Stimulated activated CD8-positive, alpha-beta memory T cell treated with anti-CD3 and anti-CD28 coated beads, Interleukin-4, amount 100 ng/mL, for 24 hours (primary cell): Measurements from ENCODE around the gene FXYD5.

Experiments
- DNase-seq: peaks from one replicate; pipeline ENCODE4 v3.0.0-alpha.2; 2020; ENCODE audit warnings: low read depth

The FXYD5 gene

GRCh38 chr19:35154525-35155406, at the start of gene FXYD5:
Gene FXYD5, plus strand, starts transcription at chr19:35154735. Its CDS starts 816 bp downstream, at chr19:35155551.
- DNase-seq: peak; percentile 78

- DNase-seq: no peak
Measured at GRCh38 chr19:35105047-35105410, 49.5 kb upstream of the FXYD5 start.

- DNase-seq: no peak
Measured at GRCh38 chr19:35105411-35106290, 48.9 kb upstream of the FXYD5 start.

- no peak for DNase-seq
Measured at GRCh38 chr19:35106291-35106583, 48.3 kb upstream of the FXYD5 start.

- DNase-seq: no peak
Measured at GRCh38 chr19:35106898-35107541, 47.5 kb upstream of the FXYD5 start.

GRCh38 chr19:35107545-35107944, 47.0 kb upstream of the FXYD5 start:
- no peak for DNase-seq

- no peak for DNase-seq
Measured at GRCh38 chr19:35108730-35109129, 45.8 kb upstream of the FXYD5 start.

GRCh38 chr19:35109395-35110112, 45.0 kb upstream of the FXYD5 start:
- no peak for DNase-seq

- no peak for DNase-seq
Measured at GRCh38 chr19:35110974-35111373, 43.6 kb upstream of the FXYD5 start.

GRCh38 chr19:35112995-35113688, 41.4 kb upstream of the FXYD5 start:
- no peak for DNase-seq

- DNase-seq: peak; percentile 64
Measured at GRCh38 chr19:35114353-35115176, 40.0 kb upstream of the FXYD5 start.

- DNase-seq: no peak
Measured at GRCh38 chr19:35115177-35115951, 39.2 kb upstream of the FXYD5 start, which contains the start of gene FXYD3. Gene FXYD3, plus strand, starts transcription at chr19:35115823. Its CDS starts 3,554 bp downstream, at chr19:35119377.

- no peak for DNase-seq
Measured at GRCh38 chr19:35116072-35116801, 38.3 kb upstream of the FXYD5 start.

GRCh38 chr19:35117116-35117515, 37.4 kb upstream of the FXYD5 start:
- DNase-seq: no peak

GRCh38 chr19:35117799-35118198, 36.7 kb upstream of the FXYD5 start:
- DNase-seq: no peak

- DNase-seq: no peak
Measured at GRCh38 chr19:35118268-35119020, 36.1 kb upstream of the FXYD5 start.

- no peak for DNase-seq
Measured at GRCh38 chr19:35119091-35119490, 35.4 kb upstream of the FXYD5 start.

GRCh38 chr19:35119578-35120155, 34.9 kb upstream of the FXYD5 start:
- no peak for DNase-seq
